HCT116 (cell line): ENCODE measurements around the gene DENND1A.

Experiments used
- ATF3 ChIP-seq: IDR thresholded peaks from 2 replicates; pipeline ENCODE4 v1.6.1; 2012
- FOSL1 ChIP-seq: IDR thresholded peaks from 2 replicates; pipeline ENCODE4 v1.6.1; 2012; ENCODE audit warnings: low read depth
- POLR2A ChIP-seq: IDR thresholded peaks from 2 replicates; pipeline ENCODE4 v1.7.0; 2011; ENCODE audit warnings: borderline replicate concordance; ENCODE audit not compliant: insufficient read depth, insufficient read length; ENCODE audit errors: extremely low read depth
- POLR2AphosphoS5 ChIP-seq: IDR thresholded peaks from 2 replicates; pipeline ENCODE4 v1.6.1; 2011; ENCODE audit warnings: mild to moderate bottlenecking, low read depth, low read length, moderate library complexity
- SIN3A ChIP-seq: IDR thresholded peaks from 2 replicates; pipeline ENCODE4 v1.6.1; 2012; ENCODE audit warnings: low read depth
- TF ChIP-seq, protein P1 (sequence below), 3 experiments: fragments of 200-600 bp in 1 of 3; sonication (generic) in 1 of 3; IDR thresholded peaks in 2 of 3; conservative IDR thresholded peaks in 1 of 3; 2 replicates each; pipeline ENCODE4 v1.5.1; 2012 to 2017; ENCODE audit warnings: low read depth in 2 of 3, low read length in 2 of 3, antibody characterized with exemption in 1 of 3, borderline replicate concordance in 1 of 3, control low read depth in 1 of 3, mild to moderate bottlenecking in 1 of 3, mixed read lengths in 1 of 3, mixed run types in 1 of 3, moderate library complexity in 1 of 3; ENCODE audit not compliant: insufficient read depth in 1 of 3

- TF ChIP-seq, protein P1, sequence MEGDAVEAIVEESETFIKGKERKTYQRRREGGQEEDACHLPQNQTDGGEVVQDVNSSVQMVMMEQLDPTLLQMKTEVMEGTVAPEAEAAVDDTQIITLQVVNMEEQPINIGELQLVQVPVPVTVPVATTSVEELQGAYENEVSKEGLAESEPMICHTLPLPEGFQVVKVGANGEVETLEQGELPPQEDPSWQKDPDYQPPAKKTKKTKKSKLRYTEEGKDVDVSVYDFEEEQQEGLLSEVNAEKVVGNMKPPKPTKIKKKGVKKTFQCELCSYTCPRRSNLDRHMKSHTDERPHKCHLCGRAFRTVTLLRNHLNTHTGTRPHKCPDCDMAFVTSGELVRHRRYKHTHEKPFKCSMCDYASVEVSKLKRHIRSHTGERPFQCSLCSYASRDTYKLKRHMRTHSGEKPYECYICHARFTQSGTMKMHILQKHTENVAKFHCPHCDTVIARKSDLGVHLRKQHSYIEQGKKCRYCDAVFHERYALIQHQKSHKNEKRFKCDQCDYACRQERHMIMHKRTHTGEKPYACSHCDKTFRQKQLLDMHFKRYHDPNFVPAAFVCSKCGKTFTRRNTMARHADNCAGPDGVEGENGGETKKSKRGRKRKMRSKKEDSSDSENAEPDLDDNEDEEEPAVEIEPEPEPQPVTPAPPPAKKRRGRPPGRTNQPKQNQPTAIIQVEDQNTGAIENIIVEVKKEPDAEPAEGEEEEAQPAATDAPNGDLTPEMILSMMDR (IDR thresholded peaks at IDR 0.05 in 2 of 3, conservative IDR thresholded peaks at IDR 0.05 in 1 of 3; ENCODE audit: borderline replicate concordance in 1 of 3, insufficient read depth in 1 of 3, low read depth in 2 of 3, low read length in 2 of 3), result no peak
- TF ChIP-seq FOSL1, result no peak
- TF ChIP-seq POLR2A, result no peak
- no peak for TF ChIP-seq SIN3A
- TF ChIP-seq POLR2AphosphoS5, result no peak
- TF ChIP-seq ATF3, result no peak
Measured at GRCh38 chr9:123806829-123807228, 123.1 kb downstream of the DENND1A start.
